Sigmoid colon (tissue), 7 donors: ENCODE data around the gene EIPR1. TPM values are rescaled to one million over a fixed set of nuclear protein-coding genes. Genes with fewer than 3 reads are reported as not detected.

ENCODE experiments used
- DNase-seq: peaks from one replicate; pipeline ENCODE4 v3.0.0-alpha.2; 2019
- H3K27ac ChIP-seq, 4 donors: fragments of 200-600 bp; sonication (generic); one replicate each; pipeline ENCODE4 v1.5.1; 2016 to 2019; ENCODE audit warnings: mild to moderate bottlenecking in 1 of 4
- H3K27me3 ChIP-seq, 3 donors: fragments of 200-600 bp; sonication (generic); one replicate each; pipeline ENCODE4 v1.5.1; 2019; ENCODE audit warnings: mild to moderate bottlenecking in 1 of 3
- H3K36me3 ChIP-seq, 4 donors: fragments of 200-600 bp; sonication (generic); one replicate each; pipeline ENCODE4 v1.5.1; 2016 to 2019
- H3K4me1 ChIP-seq, 4 donors: fragments of 200-600 bp; sonication (generic); one replicate each; pipeline ENCODE4 v1.5.1; 2017 to 2019
- H3K4me3 ChIP-seq, 4 donors: fragments of 200-600 bp; sonication (generic); one replicate each; pipeline ENCODE4 v1.5.1; 2017 to 2019; ENCODE audit warnings: mild to moderate bottlenecking in 2 of 4, moderate library complexity in 1 of 4
- H3K9me3 ChIP-seq, 4 donors: fragments of 200-600 bp in 3 of 4; sonication (generic) in 3 of 4; one replicate each; pipeline versions ENCODE4 v1.5.1 to v1.6.1; 2013 to 2019
- EP300 ChIP-seq, 4 donors: sonication (generic); formaldehyde crosslinking; IDR thresholded peaks; one replicate each; pipeline ENCODE4 v1.6.1; 2017; ENCODE audit warnings: antibody characterized with exemption in 4 of 4
- POLR2A ChIP-seq, 2 donors: fragments of 450-650 bp; IDR thresholded peaks; one replicate each; pipeline ENCODE4 v1.6.1; 2016; ENCODE audit warnings: antibody characterized with exemption in 2 of 2, mild to moderate bottlenecking in 2 of 2, moderate library complexity in 2 of 2
- POLR2AphosphoS5 ChIP-seq, 4 donors: sonication (generic); formaldehyde crosslinking; IDR thresholded peaks; one replicate each; pipeline ENCODE4 v1.6.1; 2017; ENCODE audit warnings: antibody characterized with exemption in 4 of 4
- WGBS, 2 donors: extraction: QIAGEN DNeasy Blood & Tissue Kit; methylation state at CpG; one replicate each; pipeline ENCODE4 v1.1.7; 2013; 5-methylcytosine and 5-hydroxymethylcytosine counted together
- intact Hi-C: fragments of 100-400 bp; cut with DNase I; formaldehyde crosslinking; loops from one replicate; pipeline ENCODE4 v1.15.1; 2023
- polyA plus RNA-seq, 3 donors: library from polyadenylated mRNA; stranded (reverse); fragments of 200-250 nt; gene quantifications; one replicate each; pipeline ENCODE4 v1.2.3, GENCODE V29; 2013
- total RNA-seq, 4 donors: library from RNA; depleted of rRNA; stranded (reverse); fragments of >200 nt; gene quantifications; one replicate each; pipeline ENCODE4 v1.1.0, GENCODE V29; 2016
- TF ChIP-seq, protein P1 (sequence below), 4 experiments: fragments of 450-650 bp in 3 of 4; fragments of 200-600 bp in 1 of 4; IDR thresholded peaks; one replicate each; pipeline ENCODE4 v1.5.1; 2016 to 2019; ENCODE audit warnings: antibody characterized with exemption in 4 of 4, mild to moderate bottlenecking in 3 of 4, moderate library complexity in 2 of 4
- donor health status: healthy with polysubstance abuse.
- donor health status: Bipolar disorder and iron deficiency.
- donor health status: healthy.

Gene EIPR1
- total and polyA plus RNA-seq, 7 donors = 12.2 to 27.0 (median 20.0) TPM

DNA sequence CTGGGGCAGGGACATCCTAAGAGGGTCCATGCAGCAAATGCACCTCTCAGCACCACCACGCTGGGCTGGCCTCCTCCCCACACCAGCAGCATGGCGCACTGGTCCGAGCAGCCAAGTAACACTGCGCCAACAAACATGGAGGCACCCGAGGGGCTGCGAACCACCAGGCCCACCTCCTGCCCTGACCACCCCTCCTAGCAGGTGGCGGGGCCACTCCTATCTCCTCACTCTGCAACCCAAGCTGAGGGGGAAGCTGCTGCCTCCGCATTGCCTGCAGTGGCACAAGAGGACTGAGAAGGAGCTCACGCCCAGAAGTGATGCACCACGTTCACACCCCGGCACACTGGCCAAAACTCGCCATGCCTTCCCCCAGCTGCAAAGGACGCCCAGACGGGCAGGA lies 94.4 kb downstream of the EIPR1 start:
- H3K9me3 ChIP-seq = no peaks in the 10 kb centered on the region
- TF ChIP-seq, protein P1, sequence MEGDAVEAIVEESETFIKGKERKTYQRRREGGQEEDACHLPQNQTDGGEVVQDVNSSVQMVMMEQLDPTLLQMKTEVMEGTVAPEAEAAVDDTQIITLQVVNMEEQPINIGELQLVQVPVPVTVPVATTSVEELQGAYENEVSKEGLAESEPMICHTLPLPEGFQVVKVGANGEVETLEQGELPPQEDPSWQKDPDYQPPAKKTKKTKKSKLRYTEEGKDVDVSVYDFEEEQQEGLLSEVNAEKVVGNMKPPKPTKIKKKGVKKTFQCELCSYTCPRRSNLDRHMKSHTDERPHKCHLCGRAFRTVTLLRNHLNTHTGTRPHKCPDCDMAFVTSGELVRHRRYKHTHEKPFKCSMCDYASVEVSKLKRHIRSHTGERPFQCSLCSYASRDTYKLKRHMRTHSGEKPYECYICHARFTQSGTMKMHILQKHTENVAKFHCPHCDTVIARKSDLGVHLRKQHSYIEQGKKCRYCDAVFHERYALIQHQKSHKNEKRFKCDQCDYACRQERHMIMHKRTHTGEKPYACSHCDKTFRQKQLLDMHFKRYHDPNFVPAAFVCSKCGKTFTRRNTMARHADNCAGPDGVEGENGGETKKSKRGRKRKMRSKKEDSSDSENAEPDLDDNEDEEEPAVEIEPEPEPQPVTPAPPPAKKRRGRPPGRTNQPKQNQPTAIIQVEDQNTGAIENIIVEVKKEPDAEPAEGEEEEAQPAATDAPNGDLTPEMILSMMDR (IDR thresholded peaks at IDR 0.05) = no peak
- TF ChIP-seq POLR2A (IDR thresholded peaks at IDR 0.05) = no peak
- TF ChIP-seq POLR2AphosphoS5 (IDR thresholded peaks at IDR 0.05) = no peak
- no peak for TF ChIP-seq EP300 (IDR thresholded peaks at IDR 0.05)
- H3K4me3 ChIP-seq = no peak overlapping the region
- WGBS, 2 donors = 96 to 97% methylated on average over 14 of the region's 14 CpGs
- H3K36me3 ChIP-seq = no peaks in the 10 kb centered on the region
- peaks cover 0 to 14% (median 12%) of the 10 kb centered on the region in 4 donors for H3K4me1 ChIP-seq
- intact Hi-C loops = no loop called here
- peak overlapping the region in 1 of 4 donors; percentile 62 for H3K27ac ChIP-seq
- DNase-seq = no peak
- H3K27me3 ChIP-seq = no peaks in the 10 kb centered on the region

DNA sequence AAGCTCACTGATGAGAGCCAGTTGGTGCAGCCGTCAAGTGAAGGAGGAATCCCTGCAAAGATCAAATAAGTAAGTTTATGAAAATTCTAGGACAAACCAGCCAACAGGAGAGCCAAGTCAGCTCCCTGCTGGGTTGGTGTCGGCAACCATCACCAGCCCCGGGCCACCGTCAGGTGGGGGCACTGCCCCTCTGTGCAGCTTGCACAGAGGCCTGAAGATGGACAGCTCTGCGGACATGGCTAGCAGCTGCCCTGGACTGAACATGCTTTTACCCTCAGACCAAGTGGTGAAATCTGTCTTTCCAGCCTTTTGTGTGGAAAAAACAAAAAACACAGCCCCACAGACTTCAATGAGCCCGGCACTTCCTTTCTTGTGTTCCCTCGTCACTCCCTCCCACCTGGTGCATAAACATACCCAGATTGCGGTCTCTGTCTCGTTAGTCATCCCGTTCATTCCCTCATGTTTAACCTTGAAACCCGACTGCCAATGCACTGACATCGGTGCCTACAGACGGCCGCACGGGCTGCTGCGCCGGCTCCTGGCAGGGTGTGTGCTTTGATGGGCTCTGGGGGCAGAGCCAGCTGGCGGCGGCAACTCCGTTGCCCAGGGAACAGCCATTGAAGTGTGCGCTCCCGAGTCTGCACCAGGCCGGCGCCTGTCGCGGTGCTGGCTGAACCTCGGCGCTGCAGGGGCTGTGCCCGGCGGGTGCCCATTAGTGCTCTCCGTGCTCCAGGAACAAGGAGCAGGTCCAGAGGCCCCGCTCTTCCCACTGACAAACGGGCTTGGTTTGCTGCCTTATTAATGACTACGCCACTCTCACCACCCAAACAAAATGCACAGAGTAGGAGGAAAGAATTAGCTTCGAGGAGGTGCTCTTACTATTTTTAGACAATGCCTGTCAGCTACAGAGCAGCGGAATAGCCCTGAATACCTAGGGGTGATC lies 95.3 kb downstream of the EIPR1 start:
- 89% methylated on average over 36 of the region's 36 CpGs for WGBS, 2 donors
- TF ChIP-seq POLR2AphosphoS5 (IDR thresholded peaks at IDR 0.05) (peak in 1 of 4 donors; percentile 10), POLR2A (IDR thresholded peaks at IDR 0.05) (no peak), EP300 (IDR thresholded peaks at IDR 0.05) (no peak)
- TF ChIP-seq, protein P1 (IDR thresholded peaks at IDR 0.05) = no peak
- peak overlapping the region in 3 of 4 donors; percentile 11 to 22 (median 22) for H3K4me3 ChIP-seq
- H3K27me3 ChIP-seq = no peaks in the 10 kb centered on the region
- DNase-seq = peak; percentile 77
- peak overlapping the region; percentile 34 to 62 (median 41) for H3K27ac ChIP-seq
- intact Hi-C loops = no loop called here
- H3K36me3 ChIP-seq = no peaks in the 10 kb centered on the region
- peaks cover 0 to 14% (median 12%) of the 10 kb centered on the region in 4 donors for H3K4me1 ChIP-seq
- H3K9me3 ChIP-seq = no peaks in the 10 kb centered on the region

DNA sequence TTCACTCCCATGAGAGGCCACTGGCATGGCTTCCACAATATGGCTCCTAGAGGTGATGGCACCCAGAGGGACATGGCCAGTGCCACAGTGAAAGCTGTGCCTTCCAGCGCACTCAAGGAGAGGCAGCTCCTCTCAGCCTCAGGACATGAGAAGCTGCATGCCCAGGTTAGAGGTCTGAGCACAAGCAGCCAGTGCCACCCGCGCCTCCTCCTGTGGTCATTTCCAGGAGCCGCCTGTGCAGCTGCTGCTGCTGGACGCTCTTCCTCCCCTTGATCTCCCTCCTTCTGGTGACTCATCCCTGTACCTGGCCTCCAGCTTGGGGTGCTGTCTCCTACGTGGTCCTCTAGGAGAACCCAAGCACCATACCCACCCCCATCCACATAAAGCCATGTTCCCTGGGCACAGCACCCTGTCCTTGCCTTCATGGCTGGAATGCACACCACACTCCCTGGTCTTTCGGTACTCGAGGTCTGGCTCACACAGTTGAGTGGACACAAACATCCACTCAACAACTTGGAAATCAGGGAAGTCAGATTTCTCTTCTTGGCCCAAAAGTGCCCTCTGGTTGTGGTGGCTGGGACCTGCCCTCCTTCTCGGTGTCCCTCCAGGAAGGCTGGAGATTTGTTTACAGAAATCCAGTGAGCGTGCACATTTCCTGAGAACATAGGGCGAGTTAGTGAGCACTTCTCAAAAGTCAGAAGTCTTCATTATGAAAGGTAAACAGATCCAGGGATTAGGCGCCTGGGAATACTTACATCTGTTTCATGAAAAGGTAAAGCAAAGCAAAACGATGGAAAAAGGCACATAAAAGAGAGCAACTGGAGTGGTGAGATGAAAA lies 96.7 kb downstream of the EIPR1 start:
- Histone ChIP-seq H3K4me3 (no peak overlapping the region), H3K4me1 (peaks cover 0 to 14% (median 12%) of the 10 kb centered on the region in 4 donors), H3K36me3 (no peaks in the 10 kb centered on the region), H3K27ac (no peak overlapping the region), H3K9me3 (no peaks in the 10 kb centered on the region), H3K27me3 (no peaks in the 10 kb centered on the region)
- intact Hi-C loops = no loop called here
- peak; percentile 21 for DNase-seq
- WGBS, 2 donors = 94 to 95% methylated on average over 13 of the region's 13 CpGs
- TF ChIP-seq, protein P1 (IDR thresholded peaks at IDR 0.05) = no peak
- TF ChIP-seq POLR2AphosphoS5 (IDR thresholded peaks at IDR 0.05) (no peak), POLR2A (IDR thresholded peaks at IDR 0.05) (no peak), EP300 (IDR thresholded peaks at IDR 0.05) (no peak)

DNA sequence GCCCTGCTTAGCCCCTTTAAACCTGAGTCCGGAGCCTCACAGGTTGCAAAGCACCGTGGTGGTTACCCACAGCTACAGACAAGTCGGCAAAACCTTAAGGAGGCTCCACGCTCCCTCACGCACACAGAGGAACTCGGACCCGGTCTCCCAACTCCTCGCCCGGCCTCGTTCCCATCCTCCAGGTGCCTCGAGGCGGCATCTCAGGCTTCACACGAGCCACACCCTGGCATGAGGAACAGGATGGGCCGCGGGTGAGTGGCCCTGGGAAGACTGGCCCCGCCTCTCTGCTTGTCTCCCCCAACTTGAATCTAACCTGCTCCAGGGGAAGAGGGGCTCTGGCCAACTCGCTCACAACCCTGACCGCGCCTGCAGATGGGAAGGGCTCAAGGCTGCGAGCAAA lies 97.4 kb downstream of the EIPR1 start:
- no peak for TF ChIP-seq POLR2AphosphoS5 (IDR thresholded peaks at IDR 0.05)
- TF ChIP-seq, protein P1 (IDR thresholded peaks at IDR 0.05) = no peak
- no peak for TF ChIP-seq EP300 (IDR thresholded peaks at IDR 0.05)
- intact Hi-C loops = no loop called here

More for the DNA sequence above, 97.4 kb downstream of the EIPR1 start:
- Histone ChIP-seq H3K4me1 (peaks cover 0 to 14% (median 12%) of the 10 kb centered on the region in 4 donors), H3K27ac (no peak overlapping the region), H3K9me3 (no peaks in the 10 kb centered on the region), H3K27me3 (no peaks in the 10 kb centered on the region), H3K36me3 (no peaks in the 10 kb centered on the region), H3K4me3 (no peak overlapping the region)
- WGBS, 2 donors = 85 to 89% methylated on average over 20 of the region's 20 CpGs
- DNase-seq = peak; percentile 35
